Measurements from ENCODE around the gene GP1BB. TPM values are rescaled to one million over a fixed set of nuclear protein-coding genes. Genes with fewer than 3 reads are reported as not detected.
"Not testable (repeated sequence)": the region's sequence is repeated elsewhere in the genome, so short reads cannot be mapped to it uniquely, and the experiment has no call there.

Gene GP1BB
- total RNA-seq, 1 donor from 2014 or later, result not detected

GRCh38 chr22:19691721-19692341, 31.5 kb upstream of the GP1BB start:
- intact Hi-C loops (cut with micrococcal nuclease), result no loop called here
- ATAC-seq, result peak; percentile 72
- no peak for DNase-seq

GRCh38 chr22:19693581-19693980, 29.8 kb upstream of the GP1BB start:
- intact Hi-C loops (cut with micrococcal nuclease), result no loop called here
- no peak for DNase-seq
- no peak for ATAC-seq

- intact Hi-C loops (cut with micrococcal nuclease), result no loop called here
- DNase-seq, result no peak
These were observed 29.2 kb upstream of the GP1BB start for GRCh38 chr22:19693981-19694670.

GRCh38 chr22:19694696-19695095, 28.6 kb upstream of the GP1BB start:
- no peak for DNase-seq
- intact Hi-C loops (cut with micrococcal nuclease), result no loop called here
- no peak for ATAC-seq

More at GRCh38 chr22:19693981-19694670, 29.2 kb upstream of the GP1BB start:
- ATAC-seq, result no peak

- ATAC-seq, result no peak
- intact Hi-C loops (cut with micrococcal nuclease), result no loop called here
- no peak for DNase-seq
These were observed 26.6 kb upstream of the GP1BB start for GRCh38 chr22:19696504-19697276.

GRCh38 chr22:19697871-19698270, 25.5 kb upstream of the GP1BB start:
- intact Hi-C loops (cut with micrococcal nuclease); ATAC-seq; DNase-seq: not testable (repeated sequence)

GRCh38 chr22:19700790-19701419, 22.4 kb upstream of the GP1BB start:
- DNase-seq (no peak), ATAC-seq (no peak)
- intact Hi-C loops (cut with micrococcal nuclease), result no loop called here

GRCh38 chr22:19701420-19702145, 21.8 kb upstream of the GP1BB start:
- no peak for DNase-seq
- ATAC-seq, result no peak
- intact Hi-C loops (cut with micrococcal nuclease), result no loop called here

- ATAC-seq (no peak), DNase-seq (no peak)
- intact Hi-C loops (cut with micrococcal nuclease), result no loop called here
These were observed 19.5 kb upstream of the GP1BB start for GRCh38 chr22:19703869-19704268.

- ATAC-seq, result no peak
- intact Hi-C loops (cut with micrococcal nuclease), result no loop called here
- no peak for DNase-seq
These were observed 18.9 kb upstream of the GP1BB start for GRCh38 chr22:19704355-19705015.

- intact Hi-C loops (cut with micrococcal nuclease), result no loop called here
- DNase-seq, result no peak
- ATAC-seq, result no peak
These were observed 18.0 kb upstream of the GP1BB start for GRCh38 chr22:19705181-19705934.

- ATAC-seq (no peak), DNase-seq (no peak)
- intact Hi-C loops (cut with micrococcal nuclease), result no loop called here
These were observed 16.6 kb upstream of the GP1BB start for GRCh38 chr22:19706661-19707151.

- intact Hi-C loops (cut with micrococcal nuclease), result no loop called here
- no peak for DNase-seq
- ATAC-seq, result no peak
These were observed 15.7 kb upstream of the GP1BB start for GRCh38 chr22:19707347-19708290.

GRCh38 chr22:19708321-19709011, 14.9 kb upstream of the GP1BB start:
- intact Hi-C loops (cut with micrococcal nuclease), result no loop called here
- DNase-seq (peak; percentile 27), ATAC-seq (peak; percentile 12)

GRCh38 chr22:19709063-19709769, 14.1 kb upstream of the GP1BB start:
- intact Hi-C loops (cut with micrococcal nuclease), result no loop called here
- DNase-seq (peak; percentile 77), ATAC-seq (peak; percentile 82)
